PC-3 (cell line): Measurements from ENCODE around the gene SNTA1. TPM values are rescaled to one million over a fixed set of nuclear protein-coding genes. Genes with fewer than 3 reads are reported as not detected.
A peak's percentile ranks its signal among the peaks of the same experiment; 100 is the strongest.
"Not testable (repeated sequence)": the region's sequence is repeated elsewhere in the genome, so short reads cannot be mapped to it uniquely, and the experiment has no call there.

ENCODE experiments used
- ATAC-seq: fragments of 200-7000 bp; cut with Tn5 transposase; 2 replicates; pipeline ENCODE4 v1.9.1; 2020; ENCODE audit warnings: mild to moderate bottlenecking, moderate library complexity
- BruUV-seq: library from RNA; stranded (reverse); fragments of 400-500 nt; replicated peaks from 2 replicates; lab custom pipeline; 2021; lab: Mats Ljungman, UMichigan
- CTCF ChIA-PET: fragments of 300-600 bp; sonication (Branson Sonifier 250); formaldehyde crosslinking; loops from one replicate; lab custom pipeline; 2022; ENCODE audit warnings: antibody characterized with exemption; lab: Charles Lee
- POLR2A ChIA-PET: fragments of 300-600 bp; sonication (Branson Sonifier 250); formaldehyde crosslinking; loops from one replicate; lab custom pipeline; 2022; ENCODE audit warnings: antibody characterized with exemption; ENCODE audit not compliant: unreplicated experiment; lab: Charles Lee
- DNase-seq: peaks from one replicate; pipeline ENCODE4 v3.0.0-alpha.2; 2015
- H2AFZ ChIP-seq: fragments of 300-600 bp; sonication (generic); 2 replicates; pipeline ENCODE4 v1.6.0; 2016; ENCODE audit warnings: antibody characterized with exemption, low read length
- H3F3A ChIP-seq: fragments of 300-600 bp; sonication (generic); one replicate; pipeline ENCODE4 v1.6.0; 2017; ENCODE audit warnings: antibody characterized with exemption, low read length, control low read depth, mild to moderate bottlenecking; ENCODE audit not compliant: unreplicated experiment
- H3K27ac ChIP-seq: fragments of 300-600 bp; sonication (generic); 2 replicates; pipeline ENCODE4 v1.5.1; 2016; ENCODE audit warnings: mild to moderate bottlenecking, low read length
- H3K27me3 ChIP-seq: fragments of 300-600 bp; sonication (generic); 2 replicates; pipeline ENCODE4 v1.6.1; 2016; ENCODE audit warnings: low read length, mixed read lengths
- H3K36me3 ChIP-seq: fragments of 300-600 bp; sonication (generic); 2 replicates; pipeline ENCODE4 v1.6.1; 2016; ENCODE audit warnings: low read depth, mixed run types, low read length, mixed read lengths
- H3K4me1 ChIP-seq: fragments of 300-600 bp; sonication (generic); 2 replicates; pipeline ENCODE4 v1.5.1; 2016; ENCODE audit warnings: low read length; ENCODE audit not compliant: insufficient read depth
- H3K4me2 ChIP-seq: fragments of 300-600 bp; sonication (generic); 2 replicates; pipeline ENCODE4 v1.6.0; 2016; ENCODE audit warnings: low read length
- H3K4me3 ChIP-seq: fragments of 300-600 bp; sonication (generic); 2 replicates; pipeline ENCODE4 v1.5.1; 2016; ENCODE audit warnings: mild to moderate bottlenecking, low read length, mixed read lengths
- H3K79me2 ChIP-seq: fragments of 300-600 bp; sonication (generic); 2 replicates; pipeline ENCODE4 v1.6.1; 2017; ENCODE audit warnings: low read length, mixed read lengths
- H3K9ac ChIP-seq: fragments of 300-600 bp; sonication (generic); 2 replicates; pipeline ENCODE4 v1.6.0; 2016; ENCODE audit warnings: mild to moderate bottlenecking, low read length
- H3K9me2 ChIP-seq: fragments of 300-600 bp; sonication (generic); replicated peaks from 2 replicates; pipeline ENCODE4 v1.6.1; 2016; ENCODE audit warnings: mixed run types, low read length, mixed read lengths
- H3K9me3 ChIP-seq: fragments of 300-600 bp; sonication (generic); 2 replicates; pipeline ENCODE4 v1.6.1; 2016; ENCODE audit warnings: low read length, mixed read lengths
- H4K20me1 ChIP-seq: fragments of 300-600 bp; sonication (generic); 2 replicates; pipeline ENCODE4 v1.6.1; 2016; ENCODE audit warnings: low read length, mixed read lengths
- EZH2 ChIP-seq: fragments of 300-600 bp; sonication (generic); IDR thresholded peaks from one replicate; pipeline ENCODE4 v1.6.1; 2017; ENCODE audit warnings: antibody characterized with exemption, mild to moderate bottlenecking, low read length; ENCODE audit not compliant: unreplicated experiment
- EZH2phosphoT487 ChIP-seq: fragments of 300-600 bp; sonication (generic); IDR thresholded peaks from 2 replicates; pipeline ENCODE4 v1.6.1; 2018; ENCODE audit warnings: mild to moderate bottlenecking, antibody characterized with exemption, low read length, borderline replicate concordance
- intact Hi-C: fragments of 100-400 bp; cut with micrococcal nuclease; formaldehyde crosslinking; loops from 2 replicates; pipeline ENCODE4 v1.9.0; 2023
- total RNA-seq: library from RNA; depleted of rRNA; stranded (reverse); fragments of >200 nt; gene quantifications from 2 replicates; pipeline ENCODE4 v1.2.3, GENCODE V29; 2014
- TF ChIP-seq, protein P1 (sequence below): fragments of 300-600 bp; sonication (generic); conservative IDR thresholded peaks from 2 replicates; pipeline ENCODE4 v1.5.1; 2017; ENCODE audit warnings: antibody characterized with exemption, low read depth, mild to moderate bottlenecking, low read length

The SNTA1 gene
- total RNA-seq, 1 experiment from 2014 or later = 25.9 TPM

DNA sequence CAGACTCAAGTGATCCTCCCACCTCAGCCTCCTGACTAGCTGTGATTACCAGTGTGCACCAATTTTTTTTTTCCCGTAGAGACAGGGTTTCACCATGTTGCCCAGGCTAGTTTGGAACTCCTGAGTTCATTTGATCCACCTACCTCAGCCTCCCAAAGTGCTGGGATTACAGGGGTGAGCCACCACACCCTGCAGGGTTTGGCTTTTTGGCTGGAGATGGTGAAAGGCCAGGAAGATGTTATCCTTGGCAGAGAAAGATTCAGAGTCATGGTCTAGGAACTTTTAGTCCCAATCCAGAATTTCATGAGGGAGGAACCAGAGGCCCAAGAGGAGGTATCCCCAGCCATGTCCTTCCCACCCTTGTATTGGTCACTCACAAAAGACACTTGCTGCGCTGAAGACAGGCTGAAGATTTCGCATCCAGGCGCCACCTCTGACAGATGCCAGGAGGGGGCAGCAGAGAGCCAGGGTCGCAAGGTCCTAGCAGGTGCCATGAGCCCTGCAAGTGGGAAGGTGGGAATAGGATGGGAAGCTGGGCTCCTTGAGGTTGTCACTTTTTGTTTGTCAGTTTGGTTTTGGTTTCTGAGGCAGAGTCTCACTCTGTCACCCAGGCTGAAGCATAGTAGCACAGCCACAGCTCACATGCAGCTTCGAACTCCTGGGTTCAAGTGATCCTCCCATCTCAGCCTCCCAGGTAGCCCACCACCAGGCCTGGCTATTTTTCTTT is 13.5 kb upstream of the SNTA1 start:
- not testable (repeated sequence) for H2AFZ ChIP-seq, H3K27ac ChIP-seq, H3K79me2 ChIP-seq, H3K4me3 ChIP-seq, H3K9me2 ChIP-seq, H3K9me3 ChIP-seq, BruUV-seq, H3K9ac ChIP-seq, H3K4me1 ChIP-seq, H3K4me2 ChIP-seq, H3F3A ChIP-seq, H3K27me3 ChIP-seq, H4K20me1 ChIP-seq, H3K36me3 ChIP-seq
- DNase-seq (peak; percentile 85), ATAC-seq (peak; percentile 99)
- ChIA-PET POLR2A (interaction anchor here (0.6 kb wide), 1 partner anchor 197 kb away, joined by 3 read pairs; no protein-coding TSS in a partner anchor), CTCF (interaction anchor here (0.6 to 1.0 kb wide), 4 partner anchors 13 to 510 kb away, joined by 3 to 5 read pairs (median 3); no protein-coding TSS in a partner anchor)
- intact Hi-C loops = loop anchor here (1.0 to 10.0 kb wide), 3 partner anchors 78 to 210 kb away; partner anchors contain the start of gene ACTL10
- TF ChIP-seq, protein P1, sequence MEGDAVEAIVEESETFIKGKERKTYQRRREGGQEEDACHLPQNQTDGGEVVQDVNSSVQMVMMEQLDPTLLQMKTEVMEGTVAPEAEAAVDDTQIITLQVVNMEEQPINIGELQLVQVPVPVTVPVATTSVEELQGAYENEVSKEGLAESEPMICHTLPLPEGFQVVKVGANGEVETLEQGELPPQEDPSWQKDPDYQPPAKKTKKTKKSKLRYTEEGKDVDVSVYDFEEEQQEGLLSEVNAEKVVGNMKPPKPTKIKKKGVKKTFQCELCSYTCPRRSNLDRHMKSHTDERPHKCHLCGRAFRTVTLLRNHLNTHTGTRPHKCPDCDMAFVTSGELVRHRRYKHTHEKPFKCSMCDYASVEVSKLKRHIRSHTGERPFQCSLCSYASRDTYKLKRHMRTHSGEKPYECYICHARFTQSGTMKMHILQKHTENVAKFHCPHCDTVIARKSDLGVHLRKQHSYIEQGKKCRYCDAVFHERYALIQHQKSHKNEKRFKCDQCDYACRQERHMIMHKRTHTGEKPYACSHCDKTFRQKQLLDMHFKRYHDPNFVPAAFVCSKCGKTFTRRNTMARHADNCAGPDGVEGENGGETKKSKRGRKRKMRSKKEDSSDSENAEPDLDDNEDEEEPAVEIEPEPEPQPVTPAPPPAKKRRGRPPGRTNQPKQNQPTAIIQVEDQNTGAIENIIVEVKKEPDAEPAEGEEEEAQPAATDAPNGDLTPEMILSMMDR = peak; percentile 94

DNA sequence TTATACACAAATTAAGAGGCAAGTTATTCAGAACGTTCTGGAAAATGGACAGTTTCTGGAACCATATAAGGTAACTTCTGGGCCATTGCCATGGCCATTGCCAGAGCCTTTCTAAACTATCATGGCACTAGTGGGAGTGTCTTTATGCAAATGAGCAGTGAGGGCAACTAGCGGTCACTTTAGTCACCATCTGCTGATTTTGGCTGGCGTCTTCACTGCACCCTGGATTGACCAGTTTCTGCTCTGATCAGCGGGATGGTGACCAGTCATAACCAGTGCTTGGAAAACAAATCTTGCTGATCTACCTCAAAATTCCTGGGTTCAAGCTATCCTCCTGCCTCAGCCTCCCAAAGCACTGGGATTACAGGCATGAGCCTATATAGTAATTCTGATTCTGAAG is 7.3 kb upstream of the SNTA1 start:
- peak; percentile 61 for ATAC-seq
- Histone ChIP-seq H3K36me3 (no peaks in the 10 kb centered on the region), H3K9ac (no peak overlapping the region), H2AFZ (no peak overlapping the region), H3K9me3 (no peaks in the 10 kb centered on the region), H3K9me2 (no peaks in the 10 kb centered on the region), H3K79me2 (no peaks in the 10 kb centered on the region), H4K20me1 (no peaks in the 10 kb centered on the region), H3K4me2 (no peak overlapping the region), H3K27me3 (no peaks in the 10 kb centered on the region), H3K27ac (no peak overlapping the region), H3K4me3 (no peak overlapping the region), H3F3A (no peaks in the 10 kb centered on the region), H3K4me1 (peaks cover 6% of the 10 kb centered on the region)
- intact Hi-C loops = loop anchor here (10.0 kb wide), 1 partner anchor 84 kb away; no protein-coding TSS in a partner anchor
- CTCF ChIA-PET = no interaction called here
- BruUV-seq = no TSS peak
- TF ChIP-seq, protein P1 = no peak
- peak; percentile 74 for DNase-seq
- POLR2A ChIA-PET = no interaction called here

DNA sequence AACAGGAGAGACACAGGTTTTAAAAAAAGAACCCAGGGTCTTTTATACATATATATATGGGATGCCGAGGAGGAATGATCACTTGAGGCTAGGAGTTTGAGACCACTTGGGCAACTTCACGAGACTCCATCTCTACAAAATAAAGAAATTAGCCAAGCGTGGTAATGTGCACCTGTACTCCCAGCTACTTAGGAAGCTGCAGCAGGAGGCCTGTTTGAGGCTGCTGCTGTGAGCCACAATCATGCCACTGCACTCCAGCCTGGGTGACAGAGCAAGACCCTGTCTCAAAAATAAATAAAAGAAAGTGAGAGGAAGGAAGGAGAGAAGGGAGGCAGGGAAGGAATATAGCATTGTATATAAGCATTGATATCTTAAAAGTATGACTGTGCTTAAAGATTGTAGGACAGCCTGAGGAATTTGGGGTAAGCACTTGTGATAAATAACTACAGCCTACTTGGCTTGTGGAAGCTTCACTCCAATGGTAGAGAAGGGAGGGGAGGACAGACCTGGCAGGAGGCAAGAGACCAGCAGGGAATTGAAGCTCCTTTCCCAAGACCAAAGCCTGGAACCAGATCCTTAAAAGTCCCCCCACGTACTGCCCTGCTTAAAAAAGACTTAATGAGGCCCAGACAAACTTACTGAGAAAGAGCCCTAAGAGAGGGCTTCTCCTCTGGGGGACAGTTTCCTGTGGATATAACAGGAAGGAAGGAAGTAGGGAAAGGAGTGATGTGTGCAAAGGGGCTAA is 2.5 kb upstream of the SNTA1 start:
- DNase-seq = no peak
- H3K4me2 ChIP-seq = no peak overlapping the region
- CTCF ChIA-PET = no interaction called here

More for the DNA sequence above, 2.5 kb upstream of the SNTA1 start:
- Histone ChIP-seq H3K9ac (no peak overlapping the region), H3F3A (no peaks in the 10 kb centered on the region), H3K4me3 (no peak overlapping the region), H3K79me2 (no peaks in the 10 kb centered on the region), H4K20me1 (no peaks in the 10 kb centered on the region), H2AFZ (no peak overlapping the region), H3K27ac (no peak overlapping the region), H3K9me2 (no peaks in the 10 kb centered on the region), H3K4me1 (peaks cover 10% of the 10 kb centered on the region), H3K27me3 (no peaks in the 10 kb centered on the region), H3K36me3 (no peaks in the 10 kb centered on the region), H3K9me3 (no peaks in the 10 kb centered on the region)
- POLR2A ChIA-PET = no interaction called here
- no TSS peak for BruUV-seq
- no peak for ATAC-seq
- TF ChIP-seq, protein P1 = no peak
- TF ChIP-seq EZH2phosphoT487 = no peak
- no peak for TF ChIP-seq EZH2
- intact Hi-C loops = loop anchor here (10.0 kb wide), 1 partner anchor 181 kb away; no protein-coding TSS in a partner anchor
